ENCODE measurements around the gene MAP2K5. TPM values are rescaled to one million over a fixed set of nuclear protein-coding genes. Genes with fewer than 3 reads are reported as not detected.

Gene MAP2K5
- 17.8 TPM for total RNA-seq

DNA sequence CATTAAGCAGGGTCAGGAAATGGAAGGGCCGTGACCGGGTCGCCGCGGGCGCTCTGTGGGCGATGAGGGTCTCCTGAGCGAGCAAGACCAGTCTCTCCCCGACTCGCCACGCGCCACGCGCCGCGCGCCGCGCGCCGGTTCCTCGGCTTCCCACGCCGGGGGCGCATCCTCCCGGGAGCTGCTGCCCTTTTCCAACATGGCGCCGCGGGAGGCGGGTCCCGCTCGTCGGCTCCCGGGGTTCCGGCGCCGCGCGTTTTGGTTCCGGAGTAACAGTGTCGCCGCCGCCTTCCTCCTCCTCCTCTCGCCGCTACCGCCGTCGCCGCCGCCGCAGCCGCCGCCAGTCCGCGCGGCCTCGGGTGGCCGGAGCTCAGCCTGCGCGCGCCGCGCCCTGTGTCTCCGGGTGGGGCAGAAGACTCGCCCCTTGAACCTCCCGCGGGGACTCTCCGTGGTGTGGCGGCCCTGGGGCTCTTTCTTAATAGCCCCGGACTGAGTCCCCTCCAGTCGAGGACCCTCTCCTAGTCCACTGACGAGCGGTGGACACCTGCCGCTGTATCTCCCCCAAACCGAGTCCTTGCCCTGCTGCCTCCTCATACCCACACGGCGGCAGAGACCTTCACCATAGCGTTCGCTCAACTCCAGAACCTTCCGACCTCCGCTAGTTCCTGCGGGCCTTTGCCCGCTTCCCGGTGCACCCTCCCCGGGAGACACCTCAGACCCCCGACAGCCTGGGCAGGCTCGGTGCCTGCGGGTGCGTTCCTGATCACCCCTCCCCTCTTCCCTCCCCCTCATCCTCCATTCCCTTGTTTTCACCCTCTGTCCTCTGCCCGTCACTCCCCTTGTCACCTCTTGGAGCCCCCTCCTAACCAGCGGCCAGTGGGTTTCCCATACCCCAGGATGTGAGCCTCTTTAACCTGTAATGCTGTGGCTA, at the start of gene MAP2K5:
MAP2K5 (plus strand) TSS at position 284 of the 928 bp plus-strand sequence; CDS start at position 917, 633 bp downstream.
- peak; percentile 86 for DNase-seq (ENCODE audit: low spot score)

DNA sequence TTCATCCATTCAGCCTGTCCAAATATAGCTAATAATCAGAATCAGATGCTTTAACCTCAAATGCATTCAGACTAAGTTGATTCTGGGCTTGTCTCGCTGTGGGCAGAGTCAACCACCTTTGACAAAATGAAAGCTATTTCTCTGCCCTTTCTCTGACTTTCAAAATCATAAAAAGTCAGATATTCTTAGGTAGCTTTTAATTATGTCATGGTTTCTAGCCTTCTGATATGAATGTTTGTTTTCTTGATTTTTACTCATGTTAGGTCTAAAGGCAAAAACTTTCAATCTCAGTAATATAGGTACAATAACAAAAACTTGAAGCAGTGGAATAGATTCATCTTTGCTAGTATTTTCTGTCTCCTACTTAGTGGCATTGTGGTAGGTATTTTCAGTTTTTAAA, 46.9 kb upstream of the MAP2K5 start:
- DNase-seq (ENCODE audit: low spot score), result no peak

DNA sequence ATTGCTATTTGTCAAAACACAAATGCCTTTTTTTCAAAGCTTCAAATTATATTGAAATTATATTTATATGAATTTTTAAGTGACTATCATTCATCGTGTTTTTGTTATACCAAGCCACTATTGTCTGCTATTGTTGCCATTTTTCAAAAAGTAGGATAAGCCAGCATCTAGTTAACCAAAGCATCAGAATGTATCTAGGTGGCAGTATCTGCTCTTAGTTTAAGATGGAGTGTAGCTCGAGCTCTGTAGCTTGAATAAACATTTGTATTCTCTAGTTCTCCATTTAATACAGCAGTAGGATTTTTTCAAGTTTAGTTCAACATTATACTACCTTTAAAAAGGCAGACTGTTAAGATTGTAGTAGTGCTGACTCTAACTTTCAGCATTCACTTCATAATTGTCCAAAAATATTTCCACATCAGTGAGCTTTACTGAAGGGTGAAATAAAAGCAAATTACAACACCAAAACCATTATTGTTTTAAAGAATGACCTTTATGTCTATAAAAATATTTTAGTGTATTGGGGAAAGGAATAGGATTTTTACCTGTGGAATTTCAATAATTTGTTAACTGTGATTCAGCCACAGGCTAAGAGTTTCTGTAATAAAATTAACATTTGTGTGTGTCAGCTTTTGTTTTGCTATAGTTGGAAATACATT, 41.2 kb upstream of the MAP2K5 start:
- DNase-seq (ENCODE audit: low spot score), result no peak

DNA sequence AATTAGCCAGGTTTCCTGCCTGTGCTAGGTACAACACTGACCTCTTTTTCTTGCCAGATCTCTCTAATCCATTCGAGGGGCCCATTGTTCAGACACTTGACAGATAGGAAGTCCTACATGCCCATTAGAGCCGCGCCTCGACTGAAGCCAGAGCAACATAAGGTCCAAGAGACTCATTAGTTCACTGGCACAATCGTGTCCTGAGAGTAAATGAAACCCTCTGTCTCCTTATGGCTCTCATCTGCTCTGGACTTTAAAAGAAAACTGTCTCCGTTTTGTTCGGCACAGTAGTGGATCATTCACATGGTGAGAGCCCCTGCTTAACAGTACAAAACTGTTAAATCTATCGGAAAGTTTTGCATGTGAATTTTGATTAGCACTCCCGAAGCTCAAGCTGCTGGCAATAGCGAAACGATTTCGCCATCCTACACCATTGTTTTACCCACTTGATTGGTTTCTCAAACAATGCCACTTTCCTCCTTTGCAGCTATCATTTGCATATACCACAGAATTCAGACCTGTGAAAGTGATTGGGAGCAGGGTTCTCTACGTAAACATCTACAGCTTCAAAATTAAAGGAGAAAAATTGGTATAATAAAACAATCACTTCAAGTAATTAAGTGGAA, 40.6 kb upstream of the MAP2K5 start:
- DNase-seq (ENCODE audit: low spot score), result no peak

DNA sequence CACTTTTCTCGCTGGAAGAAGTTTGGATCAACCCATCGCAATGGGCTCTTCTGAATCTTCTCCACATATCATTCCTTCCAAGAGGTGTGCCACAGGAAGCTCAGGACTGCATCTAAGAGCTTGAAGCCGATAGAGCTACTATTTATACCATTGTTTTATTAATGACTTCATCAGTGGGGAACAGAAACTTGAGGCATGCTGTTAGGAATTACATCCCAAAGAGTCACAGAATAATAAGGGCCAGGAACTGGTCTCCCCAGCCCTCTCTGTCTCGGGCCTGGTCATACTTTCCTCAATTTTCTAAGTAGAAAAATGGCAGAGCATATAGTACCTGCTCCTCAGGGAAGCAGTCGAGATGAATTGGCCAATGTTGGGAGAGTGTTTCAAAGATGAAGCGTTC, 38.4 kb upstream of the MAP2K5 start:
- DNase-seq (ENCODE audit: low spot score), result no peak

DNA sequence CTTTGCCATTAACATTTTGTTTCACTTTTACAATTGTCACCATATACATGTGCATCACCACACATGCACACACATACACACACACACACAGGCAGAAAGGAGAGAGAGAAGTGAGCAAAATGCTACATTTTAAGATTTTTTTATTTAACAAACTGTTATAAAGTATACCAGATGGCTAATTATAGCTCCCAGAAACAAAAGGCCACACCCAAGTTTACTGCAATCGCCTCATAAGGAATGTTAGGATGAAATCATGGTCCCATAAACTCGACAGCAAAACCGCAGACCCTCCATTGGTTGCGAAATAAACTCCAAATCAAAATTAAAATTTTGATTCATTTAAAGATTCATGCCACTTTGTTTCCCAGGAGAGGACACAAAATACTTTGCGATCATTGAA, 37.7 kb upstream of the MAP2K5 start:
- DNase-seq (ENCODE audit: low spot score), result no peak

DNA sequence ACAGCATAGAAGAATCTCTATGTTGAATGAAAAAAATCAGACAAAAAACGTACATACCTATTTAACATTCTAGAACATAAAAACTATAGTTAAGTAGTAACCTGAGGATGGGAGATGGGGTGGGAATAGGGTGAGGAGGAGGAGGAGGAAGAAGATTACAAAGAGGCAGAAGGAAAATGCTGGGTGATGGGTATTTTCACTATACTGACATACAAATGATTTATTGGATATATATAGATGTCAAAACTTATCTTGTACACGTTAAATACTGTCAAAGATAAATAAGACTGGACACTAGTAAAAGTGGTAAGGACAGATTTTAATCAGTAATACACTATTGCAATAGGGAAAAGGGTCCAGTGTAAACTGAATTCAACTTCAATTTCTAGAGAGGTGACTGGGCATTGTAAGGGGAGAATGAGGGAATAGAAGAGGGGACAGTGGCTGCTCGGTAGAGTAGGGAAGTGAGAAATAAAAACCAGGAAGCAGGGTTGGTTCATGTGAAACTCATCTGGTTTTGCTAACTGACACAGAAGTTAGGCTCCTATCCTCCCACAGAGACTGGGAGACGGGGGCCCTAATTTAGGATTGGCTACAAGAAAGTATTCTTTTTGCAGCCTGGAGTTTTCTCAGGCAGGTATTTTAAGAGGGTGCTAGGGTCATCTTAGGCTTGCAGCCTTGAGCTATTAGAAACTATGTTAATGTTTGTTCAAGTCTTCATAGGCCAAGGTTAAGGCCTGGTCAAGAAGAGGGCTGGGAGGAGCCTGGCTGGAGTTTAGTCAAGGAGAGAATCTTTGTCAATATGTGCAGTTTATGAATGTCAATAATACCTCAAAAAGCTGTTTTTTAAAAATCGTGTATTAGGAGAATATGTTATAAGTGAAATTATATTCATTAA, 36.6 kb upstream of the MAP2K5 start:
- no peak for DNase-seq (ENCODE audit: low spot score)

DNA sequence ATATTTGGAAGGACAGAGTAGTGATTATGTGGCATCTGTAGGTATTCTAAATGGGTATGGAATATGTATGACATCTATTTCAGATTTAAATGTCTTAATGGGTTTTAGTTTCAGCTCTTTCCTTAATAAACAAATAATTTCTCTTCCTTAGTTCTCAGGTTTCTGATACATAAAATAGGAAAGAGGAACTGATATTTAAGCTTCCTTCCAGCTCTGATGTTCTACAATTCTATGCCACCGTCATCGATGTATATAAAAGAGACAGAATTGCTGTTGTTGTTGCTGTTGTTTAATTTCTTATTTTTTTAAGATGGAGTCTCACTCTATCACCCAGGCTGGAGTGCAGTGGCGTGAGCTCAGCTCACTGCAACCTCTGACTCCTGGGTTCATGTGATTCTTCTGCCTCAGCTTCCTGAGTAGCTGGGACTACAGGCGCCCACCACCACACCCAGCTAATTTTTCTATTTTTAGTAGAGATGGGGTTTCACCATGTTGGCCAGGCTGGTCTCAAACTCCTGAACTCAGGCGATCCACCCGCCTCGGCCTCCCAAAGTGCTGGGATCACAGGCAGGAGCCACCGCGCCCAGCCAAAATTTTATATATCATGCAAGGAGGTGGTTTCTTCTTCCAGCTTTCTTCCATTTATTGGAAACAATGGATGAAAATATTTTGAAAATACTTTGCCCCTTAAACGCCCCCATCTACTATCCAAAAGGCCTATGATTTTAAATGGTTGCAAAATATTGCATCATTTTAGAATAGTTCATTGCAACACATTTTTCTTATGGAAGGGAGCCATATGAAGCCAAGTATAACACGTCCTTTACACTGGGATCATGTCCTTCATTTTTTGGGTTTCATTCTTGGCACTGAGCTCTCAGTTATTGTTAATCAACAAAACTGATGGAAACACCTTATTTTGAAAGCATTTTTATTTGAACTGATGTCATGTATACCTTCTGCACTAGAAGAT, 35.4 kb upstream of the MAP2K5 start:
- DNase-seq (ENCODE audit: low spot score), result no peak

DNA sequence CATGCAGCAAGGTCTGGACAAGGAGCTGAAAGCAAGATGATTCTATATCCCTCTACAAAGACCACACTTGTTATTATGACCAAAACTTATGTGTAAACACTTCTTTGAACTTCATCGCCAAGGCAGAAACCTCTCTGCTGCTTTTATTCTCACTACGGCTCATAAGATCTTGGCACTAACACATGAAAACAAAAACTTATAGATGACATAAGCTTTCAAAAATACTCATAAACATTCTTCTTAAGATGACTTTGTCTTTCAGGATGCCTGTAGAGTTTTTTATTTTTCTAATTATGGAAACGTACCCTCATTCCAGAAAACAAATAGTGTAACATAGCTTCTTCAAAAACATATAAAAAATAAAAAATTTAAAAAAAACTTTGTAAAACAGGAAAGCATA, 34.1 kb upstream of the MAP2K5 start:
- no peak for DNase-seq (ENCODE audit: low spot score)

DNA sequence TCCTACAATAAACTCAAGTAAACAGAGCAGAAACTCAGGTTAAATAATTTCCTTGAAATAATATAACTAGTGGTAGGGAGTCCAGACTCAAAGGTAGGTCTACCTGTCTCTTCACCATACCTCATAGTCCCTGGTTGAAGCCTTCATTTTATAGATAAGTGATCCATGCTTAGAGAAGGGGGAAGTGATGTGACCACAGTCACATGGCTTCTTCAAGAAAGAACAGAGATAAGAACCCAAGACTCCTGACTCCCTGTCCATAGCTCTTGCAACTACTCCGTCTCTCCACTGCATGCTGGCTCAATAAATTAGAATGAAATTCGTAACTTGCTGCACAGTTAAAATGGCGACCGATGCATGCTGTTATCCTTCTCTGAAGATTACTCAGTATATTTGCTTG, 32.6 kb upstream of the MAP2K5 start:
- DNase-seq (ENCODE audit: low spot score), result no peak

DNA sequence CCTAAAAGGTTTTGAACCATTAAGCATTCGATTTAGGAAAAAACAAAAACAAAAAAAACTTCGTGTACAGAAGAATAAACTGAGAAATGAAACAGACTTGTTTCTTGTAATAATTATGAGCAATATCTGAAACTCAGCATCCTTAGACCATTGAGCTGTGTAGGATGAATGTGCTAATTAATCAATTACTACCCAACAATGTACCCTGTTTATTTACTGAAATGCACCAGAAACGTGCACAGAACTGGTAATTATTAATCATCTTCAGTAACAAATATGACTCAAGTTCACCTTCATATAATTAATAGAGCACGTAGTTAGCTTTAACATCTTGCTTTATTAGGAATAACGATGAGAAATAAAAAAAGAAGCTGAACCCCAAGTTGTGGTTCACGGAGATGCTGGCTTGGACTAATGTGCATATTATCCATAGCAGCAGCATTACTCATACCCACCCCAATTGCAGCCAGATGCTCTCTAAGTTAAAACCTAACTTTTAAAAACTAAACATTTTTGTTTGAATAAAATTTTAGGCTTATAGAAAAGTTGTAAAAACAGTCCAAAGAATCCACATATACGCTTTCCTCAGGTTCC, 31.8 kb upstream of the MAP2K5 start:
- no peak for DNase-seq (ENCODE audit: low spot score)

DNA sequence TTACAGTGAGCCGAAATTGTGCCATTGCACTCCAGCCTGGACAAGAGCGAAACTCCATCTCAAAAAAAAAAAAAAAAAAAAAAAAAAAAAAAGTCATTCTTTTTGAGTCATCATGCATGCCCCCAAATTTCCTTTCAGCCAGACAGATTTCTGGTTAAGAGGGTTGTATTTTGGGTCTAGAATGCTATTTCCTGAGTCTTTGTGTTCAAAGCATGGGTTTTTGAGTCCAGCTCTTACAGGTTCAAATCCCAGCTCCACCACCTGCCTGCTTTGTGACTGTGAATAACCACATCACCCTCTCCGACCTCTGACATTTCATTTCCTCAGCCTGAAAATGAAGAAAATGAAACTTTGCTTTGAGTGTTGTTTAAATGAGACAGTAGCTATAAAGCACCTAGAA, 30.9 kb upstream of the MAP2K5 start:
- DNase-seq (ENCODE audit: low spot score), result no peak

DNA sequence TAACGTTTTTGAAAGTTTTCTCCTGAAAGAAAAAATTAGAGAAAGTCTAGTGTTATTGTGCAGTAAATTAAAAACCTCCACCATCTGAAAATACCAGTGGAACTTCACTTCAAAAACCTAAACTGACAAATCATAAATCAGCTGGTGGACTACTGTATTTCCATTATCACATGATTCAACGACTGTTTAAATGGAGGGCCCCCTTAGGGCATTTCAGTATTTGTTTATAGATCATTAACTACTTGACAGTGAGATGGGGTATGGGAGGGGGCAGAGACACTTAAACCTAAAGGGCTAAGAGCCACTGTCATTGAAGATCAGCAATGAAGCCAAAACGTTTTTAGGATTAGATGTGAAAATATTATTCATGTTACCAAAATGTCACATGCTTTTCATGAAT, 30.4 kb upstream of the MAP2K5 start:
- DNase-seq (ENCODE audit: low spot score), result no peak

DNA sequence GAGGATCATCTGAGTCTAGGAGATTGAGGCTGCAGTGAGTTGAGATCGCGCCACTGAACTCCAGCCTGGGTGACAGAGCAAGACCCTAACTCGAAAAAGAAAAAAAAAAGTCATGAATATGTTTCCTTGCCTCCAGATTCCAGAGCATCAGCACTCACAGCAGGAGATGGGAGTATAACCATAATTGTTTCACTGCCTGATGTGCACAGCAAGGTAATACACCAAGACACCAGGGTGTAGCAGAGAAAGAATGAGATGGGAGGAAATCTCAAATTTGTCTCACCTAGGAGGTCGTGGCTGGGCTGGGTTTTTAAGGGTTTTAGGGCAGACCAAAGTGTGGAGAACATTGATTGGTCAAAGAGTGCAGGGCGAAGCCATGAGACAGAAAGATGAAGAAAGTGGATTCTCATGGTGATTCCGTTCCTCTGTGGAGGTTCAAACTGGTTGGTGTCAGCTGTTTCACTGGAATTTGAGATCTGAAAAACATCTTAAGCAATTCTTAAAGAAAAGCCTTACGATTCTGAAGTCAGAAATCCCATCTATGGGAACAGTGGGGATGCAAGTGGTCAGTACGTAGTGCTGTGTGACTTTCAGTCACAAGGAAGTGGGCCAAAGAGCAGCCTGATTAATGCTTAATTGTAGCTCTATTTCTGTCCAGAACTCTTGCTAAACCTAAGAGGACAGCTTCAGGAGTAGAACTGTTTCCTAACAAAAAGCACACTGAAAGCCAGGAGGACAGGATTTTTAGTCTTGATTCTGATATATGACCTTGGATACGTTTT, 29.4 kb upstream of the MAP2K5 start:
- DNase-seq (ENCODE audit: low spot score), result no peak

DNA sequence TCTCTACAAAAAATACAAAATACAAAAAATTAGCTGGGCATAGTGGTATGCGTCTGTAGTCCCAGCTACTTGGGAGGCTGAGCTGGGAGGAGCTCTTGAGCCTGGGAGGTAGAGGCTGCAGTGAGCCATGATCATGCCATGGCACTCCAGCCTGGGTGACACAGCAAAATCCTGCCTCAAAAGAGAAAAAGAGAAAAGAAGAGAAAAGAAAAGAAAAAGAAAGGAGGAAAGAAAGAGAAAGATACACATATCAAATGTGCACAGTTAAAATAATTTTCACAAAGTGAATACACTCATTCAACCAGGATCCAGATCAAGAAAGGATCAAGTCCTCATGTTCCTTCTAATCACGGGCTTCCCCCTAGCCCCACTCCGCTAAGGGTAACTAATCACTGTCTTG, 27.4 kb upstream of the MAP2K5 start:
- DNase-seq (ENCODE audit: low spot score), result no peak

DNA sequence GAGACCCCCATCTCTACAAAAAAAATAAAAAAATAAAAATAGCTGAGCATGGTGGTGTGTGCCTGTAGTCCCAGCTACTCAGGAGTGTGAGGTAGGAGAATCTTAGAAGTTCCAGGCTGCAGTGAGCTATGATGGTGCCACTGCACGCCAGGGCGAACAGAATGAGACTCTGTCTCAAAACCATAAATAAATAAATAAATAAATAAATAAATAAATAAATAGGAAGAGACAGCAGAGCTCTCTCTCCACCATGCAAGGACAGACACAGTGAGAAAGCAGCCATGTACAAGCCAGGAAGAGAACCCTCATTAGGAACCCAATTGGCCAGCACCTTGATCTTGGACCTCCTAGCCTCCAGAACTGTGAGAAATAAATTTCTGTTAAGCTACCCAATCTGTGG, 26.9 kb upstream of the MAP2K5 start:
- DNase-seq (ENCODE audit: low spot score), result no peak

DNA sequence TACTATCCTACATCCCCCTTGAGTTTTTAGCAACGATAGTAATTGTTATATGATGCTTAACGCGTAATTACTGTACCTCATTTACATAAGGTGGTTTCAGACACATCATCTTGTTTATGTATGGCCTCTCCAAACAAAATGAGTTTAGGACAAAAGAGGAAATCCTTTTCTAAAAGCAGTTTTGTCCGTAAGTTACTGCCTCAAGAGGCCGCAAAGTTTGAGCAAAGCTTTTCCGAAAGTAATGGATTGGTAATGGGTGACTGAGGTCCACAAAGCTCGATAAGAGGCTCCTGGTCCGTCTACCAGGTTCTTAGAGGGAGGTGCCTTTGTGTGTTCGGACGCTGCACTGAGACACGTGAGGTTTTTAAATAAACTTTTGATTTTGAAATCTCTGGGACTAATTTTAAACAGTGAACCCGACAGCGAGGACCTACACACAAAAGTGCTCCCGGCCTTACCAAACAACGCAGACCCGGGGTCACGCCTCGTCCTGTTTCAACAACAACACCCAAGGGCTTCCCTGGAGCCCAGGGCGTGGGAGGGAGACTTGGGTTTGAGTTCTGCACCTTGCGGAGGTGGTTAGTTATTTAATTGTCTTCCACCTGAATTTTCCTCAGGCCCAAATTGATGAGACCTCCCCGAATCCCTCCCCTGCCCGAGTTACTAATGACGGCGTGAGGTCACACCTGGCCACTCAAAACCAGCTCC, 22.0 kb upstream of the MAP2K5 start:
- no peak for DNase-seq (ENCODE audit: low spot score)

DNA sequence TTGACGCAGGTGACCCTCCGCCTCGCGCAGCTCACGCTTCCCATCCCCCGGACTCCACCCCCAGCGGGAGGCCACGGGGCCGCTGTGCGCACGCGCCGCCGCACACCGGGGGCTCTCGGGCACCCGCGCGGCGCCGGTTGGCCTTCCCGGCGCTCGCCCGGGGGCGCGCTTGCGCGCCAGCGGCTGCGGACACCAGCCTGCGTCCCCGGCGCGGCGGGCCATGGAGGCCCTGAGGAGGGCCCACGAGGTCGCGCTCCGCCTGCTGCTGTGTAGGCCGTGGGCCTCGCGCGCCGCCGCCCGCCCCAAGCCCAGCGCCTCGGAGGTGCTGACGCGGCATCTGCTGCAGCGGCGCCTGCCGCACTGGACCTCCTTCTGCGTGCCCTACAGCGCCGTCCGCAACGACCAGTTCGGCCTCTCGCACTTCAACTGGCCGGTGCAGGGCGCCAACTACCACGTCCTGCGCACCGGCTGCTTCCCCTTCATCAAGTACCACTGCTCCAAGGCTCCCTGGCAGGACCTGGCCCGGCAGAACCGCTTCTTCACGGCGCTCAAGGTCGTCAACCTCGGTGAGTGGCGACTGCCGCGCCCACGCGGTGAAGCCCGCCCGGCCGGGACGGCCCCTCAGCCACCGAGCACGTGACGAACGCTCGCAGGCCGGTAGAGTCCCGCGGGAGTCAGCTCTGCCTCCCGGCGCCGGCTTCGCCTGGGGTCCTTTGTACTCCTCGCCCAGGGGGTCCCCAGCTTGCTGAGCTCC, 21.3 kb upstream of the MAP2K5 start, which contains the start of gene C15orf61:
C15orf61 (plus strand) TSS at position 103 of the 754 bp plus-strand sequence; CDS start at position 221, 118 bp downstream.
- DNase-seq (ENCODE audit: low spot score), result peak; percentile 87
